RWPE1 (cell line): ENCODE data around the gene LONP2.
"Not testable (repeated sequence)": the region's sequence is repeated elsewhere in the genome, so short reads cannot be mapped to it uniquely, and the experiment has no call there.

ENCODE experiments used
- CTCF ChIA-PET: fragments of 350-600 bp; sonication (Branson Sonifier 250); formaldehyde crosslinking; extraction: SDS; loops from one replicate; lab custom pipeline; 2021; lab: Yijun Ruan, JAX
- POLR2A ChIA-PET: fragments of 400-600 bp; formaldehyde crosslinking; extraction: SDS; loops from one replicate; lab custom pipeline; 2020; ENCODE audit warnings: antibody characterized with exemption; ENCODE audit not compliant: low non-redundant PET; lab: Yijun Ruan, JAX
- DNase-seq: peaks from one replicate; pipeline ENCODE4 v3.0.0; 2012; ENCODE audit warnings: low spot score
- H3K27ac ChIP-seq: fragments of 450-650 bp; 2 replicates; pipeline ENCODE4 v1.5.1; 2017
- CTCF ChIP-seq: fragments of 450-650 bp; conservative IDR thresholded peaks from 2 replicates; pipeline ENCODE4 v1.5.1; 2017; ENCODE audit warnings: low read depth, mild to moderate bottlenecking

The LONP2 gene

GRCh38 chr16:48234630-48235029 is 9.5 kb upstream of the LONP2 start:
- no peak for TF ChIP-seq CTCF
- ChIA-PET POLR2A (no interaction called here), CTCF (interaction anchor here (0.8 kb wide), 1 partner anchor 88 kb away, joined by 3 read pairs; no protein-coding TSS in a partner anchor)
- DNase-seq: no peak
- no peak overlapping the region for H3K27ac ChIP-seq

- DNase-seq: no peak
- CTCF ChIA-PET: interaction anchor here (0.8 kb wide), 1 partner anchor 88 kb away, joined by 3 read pairs; no protein-coding TSS in a partner anchor
- no peak overlapping the region for H3K27ac ChIP-seq
- POLR2A ChIA-PET: no interaction called here
- no peak for TF ChIP-seq CTCF
These were observed 9.0 kb upstream of the LONP2 start for GRCh38 chr16:48235058-48235555.

- no peak for TF ChIP-seq CTCF
- DNase-seq: no peak
- POLR2A ChIA-PET: no interaction called here
- H3K27ac ChIP-seq: no peak overlapping the region
- CTCF ChIA-PET: interaction anchor here (0.5 to 0.8 kb wide), 3 partner anchors 39 to 87 kb away, joined by 3 read pairs; no protein-coding TSS in a partner anchor
These were observed 8.5 kb upstream of the LONP2 start for GRCh38 chr16:48235556-48236136.

- no peak for DNase-seq
- no peak for TF ChIP-seq CTCF
- CTCF ChIA-PET: interaction anchor here (0.6 kb wide), 1 partner anchor 51 kb away, joined by 3 read pairs; no protein-coding TSS in a partner anchor
- no peak overlapping the region for H3K27ac ChIP-seq
- POLR2A ChIA-PET: no interaction called here
These were observed 7.8 kb upstream of the LONP2 start for GRCh38 chr16:48236286-48236685.

GRCh38 chr16:48240147-48240546 is 4.0 kb upstream of the LONP2 start:
- H3K27ac ChIP-seq, CTCF ChIA-PET, POLR2A ChIA-PET, DNase-seq: not testable (repeated sequence)

- ChIA-PET CTCF (interaction anchor here (0.7 kb wide), 1 partner anchor 696 kb away, joined by 6 read pairs; no protein-coding TSS in a partner anchor), POLR2A (no interaction called here)
- TF ChIP-seq CTCF: no peak
- DNase-seq: no peak
- H3K27ac ChIP-seq: peak overlapping the region; percentile 89
These were observed 729 bp downstream of the LONP2 start for GRCh38 chr16:48244863-48245195.

GRCh38 chr16:48246066-48246465 is 2.0 kb downstream of the LONP2 start:
- ChIA-PET POLR2A (no interaction called here), CTCF (no interaction called here)
- H3K27ac ChIP-seq: no peak overlapping the region
- no peak for TF ChIP-seq CTCF
- no peak for DNase-seq
